GM21786 (cell line): ENCODE measurements around the gene DDX31.

Source experiments
- ATAC-seq: cut with Tn5 transposase; IDR thresholded peaks from one replicate; pipeline ENCODE4 v1.9.1; 2021; ENCODE audit not compliant: unreplicated experiment

Gene DDX31

DNA sequence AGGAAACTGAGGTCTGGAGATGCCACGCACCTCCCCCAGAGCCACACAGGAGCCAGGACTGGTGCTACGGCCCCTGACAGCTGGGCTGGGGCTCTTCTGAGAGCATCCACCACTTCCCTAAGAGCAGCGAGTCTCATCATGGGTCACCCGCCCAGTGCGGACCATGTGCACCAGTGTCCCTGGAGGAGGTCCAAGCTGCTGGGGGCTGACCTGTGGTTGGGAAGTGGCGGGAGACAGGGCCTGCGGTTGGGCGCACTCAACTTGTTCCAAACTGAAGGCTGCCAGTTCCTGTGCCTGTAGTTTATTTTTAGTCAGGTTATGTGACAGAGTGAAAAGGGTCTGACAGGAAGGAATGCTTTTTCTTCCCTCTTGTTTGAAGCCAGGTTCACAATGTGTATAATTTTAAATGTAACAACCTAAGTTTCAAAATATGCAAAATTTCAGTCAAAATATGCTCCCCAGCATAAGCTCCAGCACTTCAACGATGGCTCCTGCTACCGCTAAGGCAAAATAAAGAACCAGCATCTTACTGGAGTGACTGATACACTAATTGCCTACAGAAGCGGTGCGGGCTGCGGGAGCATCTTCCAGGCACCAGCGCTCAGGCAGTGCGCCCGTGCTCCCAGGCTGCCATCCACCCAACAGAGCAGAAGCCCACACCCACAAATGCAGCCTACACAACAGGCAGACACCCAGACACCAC lies 72.6 kb downstream of the DDX31 start:
- ATAC-seq, result no peak

DNA sequence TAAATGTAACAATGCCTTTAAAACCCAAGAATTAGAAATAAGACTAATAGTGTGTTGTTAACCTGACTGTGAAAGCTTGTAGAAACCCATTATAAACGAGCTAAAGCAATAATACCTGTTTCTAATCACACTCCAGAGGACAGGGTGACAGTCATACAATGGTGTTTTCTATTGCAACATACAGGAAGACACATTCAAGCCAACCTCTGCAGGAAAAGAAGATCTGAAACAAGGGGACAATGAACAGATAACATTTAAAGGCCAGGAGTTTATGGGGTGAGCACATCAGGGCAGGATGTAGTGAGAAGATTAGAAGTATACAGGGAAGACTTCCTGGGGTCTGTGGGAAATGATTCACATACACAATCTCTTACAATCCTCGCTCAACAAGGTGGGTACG lies 73.6 kb downstream of the DDX31 start:
- ATAC-seq, result no peak

DNA sequence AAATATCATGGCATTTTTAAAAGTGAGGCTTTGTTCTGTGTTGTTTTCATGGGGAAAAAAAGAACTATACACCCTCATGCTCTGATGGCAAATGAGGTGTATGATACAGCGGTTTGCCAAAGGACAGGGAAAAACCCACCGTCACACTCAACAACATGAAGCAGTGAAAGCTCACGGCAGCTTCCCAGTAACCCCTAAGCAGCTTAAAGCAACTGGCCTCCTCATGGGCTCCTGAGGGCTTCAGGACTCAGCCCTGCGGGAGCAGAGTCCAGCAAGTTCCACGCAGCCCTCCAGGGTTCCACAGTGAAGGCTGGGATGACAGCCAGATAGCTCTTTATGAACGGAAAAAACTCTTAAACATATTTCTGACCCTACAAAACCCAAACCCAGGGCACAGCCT lies 74.5 kb downstream of the DDX31 start:
- ATAC-seq, result no peak

DNA sequence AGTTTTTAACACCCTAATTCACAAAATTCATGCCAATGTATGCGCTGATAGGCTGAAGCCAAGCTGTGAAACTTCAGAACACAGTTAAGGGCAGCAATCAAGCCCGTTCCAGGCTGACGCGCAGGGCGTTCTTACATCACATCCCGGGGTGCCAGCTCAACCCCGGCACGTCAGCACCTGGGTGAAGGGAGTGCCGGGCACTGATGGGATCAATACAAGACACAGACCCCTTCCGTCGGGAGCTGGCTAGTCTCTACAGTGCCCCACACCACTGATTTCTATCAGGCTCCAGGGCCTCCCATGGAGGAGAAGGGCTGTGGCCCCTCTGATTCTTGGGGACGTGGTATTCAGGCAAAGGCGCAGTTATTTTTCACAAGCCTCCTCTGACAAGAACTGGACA lies 75.4 kb downstream of the DDX31 start:
- ATAC-seq, result no peak

DNA sequence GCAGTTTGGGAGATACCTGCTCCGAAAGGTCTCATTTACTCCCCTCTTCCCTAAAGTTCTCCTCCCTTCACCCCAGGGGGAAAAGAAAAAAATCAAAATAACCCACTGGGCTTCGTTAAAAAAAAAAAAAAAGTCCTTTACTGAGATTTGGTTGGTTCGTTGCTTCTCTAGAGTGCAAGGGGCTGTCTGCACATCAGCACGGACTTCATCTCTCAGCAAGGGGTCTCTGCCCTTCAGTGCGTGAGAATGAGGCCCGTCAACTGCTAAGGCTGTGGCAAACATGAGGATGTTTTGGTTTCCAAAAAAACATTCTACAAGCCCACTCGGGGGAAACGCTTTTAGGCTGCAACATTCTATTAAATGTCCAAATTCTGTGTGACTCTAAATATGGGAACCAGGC lies 77.3 kb downstream of the DDX31 start:
- no peak for ATAC-seq

DNA sequence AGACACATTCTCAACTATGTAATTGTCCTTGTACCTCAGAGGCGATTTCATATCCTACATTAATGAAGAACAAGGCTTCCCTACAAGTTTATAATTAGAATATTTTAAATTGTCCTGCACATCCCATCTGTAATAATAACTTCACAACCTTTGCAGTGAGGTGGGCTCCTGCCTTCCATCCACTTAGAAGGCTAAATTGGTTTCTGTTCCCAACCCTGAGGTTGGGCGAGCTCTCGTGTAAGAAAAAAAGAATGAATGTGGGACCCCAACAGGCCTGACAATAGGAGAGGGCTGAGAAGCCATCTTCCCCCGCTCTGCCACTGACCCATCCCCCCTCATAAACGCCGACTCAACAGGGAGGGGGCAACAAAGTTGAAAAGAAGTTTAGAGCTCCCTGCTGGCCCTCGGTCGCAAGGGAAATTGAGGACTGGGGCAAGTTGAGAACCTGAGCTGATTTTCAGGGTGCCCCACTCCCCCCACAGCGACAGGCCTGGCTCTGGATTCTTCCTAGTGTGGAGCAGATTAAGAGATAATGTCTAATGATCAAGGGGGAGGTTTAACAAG lies 78.0 kb downstream of the DDX31 start:
- no peak for ATAC-seq

DNA sequence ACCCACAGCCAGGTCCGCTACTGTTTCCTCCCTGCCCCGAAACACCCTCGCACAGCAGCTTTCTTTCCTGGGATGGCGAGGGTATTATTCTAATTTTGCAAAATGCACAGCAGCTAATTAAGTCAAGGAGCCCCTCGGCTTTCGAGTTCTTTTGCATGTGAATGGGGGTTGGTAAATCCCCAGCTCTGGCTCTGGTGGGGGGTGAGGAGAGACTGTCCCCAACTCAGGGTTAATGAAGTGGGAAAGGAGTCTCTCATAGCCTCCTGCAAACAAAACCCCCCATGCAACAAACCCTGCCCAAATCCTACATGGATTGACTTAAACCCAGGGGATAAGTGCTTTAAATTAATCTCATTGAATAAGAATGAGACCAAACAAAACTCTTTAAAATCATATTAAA lies 78.5 kb downstream of the DDX31 start:
- no peak for ATAC-seq

DNA sequence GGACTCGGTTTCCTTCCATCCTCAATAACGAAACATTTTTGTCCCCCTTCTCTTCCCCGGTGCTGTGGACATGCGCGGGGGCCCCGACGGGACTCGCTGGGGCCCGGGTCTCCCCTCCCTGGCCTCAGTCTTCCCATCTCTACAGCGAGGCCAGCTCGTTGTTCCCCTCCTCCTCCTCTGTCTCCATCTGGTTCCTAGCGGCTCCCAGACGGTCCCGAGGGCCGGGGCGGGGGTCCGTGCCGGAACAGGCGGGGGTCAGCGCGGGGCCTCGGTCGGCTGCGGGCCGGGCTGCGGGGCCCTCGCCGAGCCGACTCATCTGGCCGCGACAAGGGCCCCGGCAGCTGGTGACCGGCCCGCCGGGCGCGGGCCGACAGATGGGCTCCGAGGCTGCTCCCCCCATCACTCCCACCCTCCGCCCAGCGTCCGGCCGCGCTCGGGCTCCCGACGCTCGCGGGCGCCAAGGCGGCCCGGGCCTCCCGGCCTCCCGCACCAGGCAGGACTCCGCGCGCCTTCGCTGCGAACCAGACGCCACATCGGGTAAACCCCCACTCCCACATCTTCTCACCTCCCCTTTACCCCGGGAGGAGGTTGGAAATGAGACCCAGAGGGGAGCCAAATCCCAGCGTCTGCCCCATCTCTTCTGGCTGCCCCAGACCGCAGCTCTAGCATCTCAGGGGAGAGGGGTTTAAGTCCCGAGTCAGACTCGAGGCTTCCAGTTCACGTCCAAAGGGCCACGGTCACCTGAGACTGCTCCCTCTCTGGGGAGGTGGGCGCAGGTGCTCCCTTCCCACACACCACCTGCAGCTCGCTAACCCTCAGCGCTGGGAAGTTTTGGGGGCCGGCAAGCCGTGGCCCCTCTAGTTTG lies 79.2 kb downstream of the DDX31 start:
- ATAC-seq, result no peak

DNA sequence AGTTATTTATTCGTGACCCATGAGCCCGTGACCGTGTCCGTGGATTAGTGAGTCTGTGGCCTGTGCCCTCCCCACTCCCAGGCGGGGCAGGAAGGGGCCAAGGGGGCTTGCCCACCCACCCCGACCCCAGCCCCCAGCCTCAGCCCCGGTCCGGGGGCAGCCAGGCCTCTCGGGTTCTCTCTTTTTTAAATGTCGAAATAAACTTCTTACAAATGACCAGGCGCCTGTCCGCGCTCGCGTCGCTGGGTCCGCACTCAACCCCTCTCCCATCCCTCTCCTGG lies 79.8 kb downstream of the DDX31 start:
- ATAC-seq, result no peak

DNA sequence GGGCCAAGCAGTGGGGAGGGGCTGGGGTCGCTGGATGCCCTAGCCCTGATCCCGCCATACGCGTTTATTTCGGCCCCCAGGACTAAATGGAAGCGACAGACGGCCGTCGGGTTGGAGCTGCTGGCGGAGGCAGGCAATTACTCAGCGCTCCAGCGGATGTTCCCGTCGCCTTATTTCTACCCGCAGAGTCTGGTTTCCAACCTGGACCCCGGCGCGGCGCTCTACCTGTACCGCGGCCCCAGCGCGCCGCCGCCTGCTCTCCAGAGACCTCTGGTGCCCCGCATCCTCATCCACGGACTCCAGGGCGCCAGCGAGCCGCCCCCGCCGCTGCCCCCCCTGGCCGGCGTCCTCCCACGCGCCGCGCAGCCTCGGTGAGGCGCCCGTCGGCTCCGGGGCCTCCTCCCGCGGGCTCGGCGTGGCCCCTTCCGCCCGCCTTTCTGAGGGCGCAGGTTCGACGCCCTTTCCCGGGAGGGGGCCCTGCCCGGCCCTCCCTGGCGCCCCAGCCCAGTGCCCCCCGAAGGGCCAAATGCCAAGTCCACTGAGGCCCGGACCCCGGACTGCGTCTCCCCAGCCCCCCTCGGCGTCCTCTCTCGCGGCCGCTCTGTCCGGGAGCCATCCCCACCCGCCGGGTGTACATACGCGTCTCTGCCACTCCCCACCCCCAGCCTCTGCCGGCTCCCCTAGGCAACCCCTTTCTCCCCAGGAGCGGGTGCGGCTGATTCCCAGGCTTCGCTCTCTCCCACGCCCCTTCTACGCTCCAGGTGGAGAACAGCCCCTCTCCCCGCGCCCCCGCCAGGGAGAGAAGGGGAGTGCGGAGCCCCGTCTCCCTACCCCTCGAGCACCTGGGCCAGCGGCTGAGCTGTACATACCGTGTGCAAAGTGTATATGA lies 80.4 kb downstream of the DDX31 start:
- no peak for ATAC-seq

DNA sequence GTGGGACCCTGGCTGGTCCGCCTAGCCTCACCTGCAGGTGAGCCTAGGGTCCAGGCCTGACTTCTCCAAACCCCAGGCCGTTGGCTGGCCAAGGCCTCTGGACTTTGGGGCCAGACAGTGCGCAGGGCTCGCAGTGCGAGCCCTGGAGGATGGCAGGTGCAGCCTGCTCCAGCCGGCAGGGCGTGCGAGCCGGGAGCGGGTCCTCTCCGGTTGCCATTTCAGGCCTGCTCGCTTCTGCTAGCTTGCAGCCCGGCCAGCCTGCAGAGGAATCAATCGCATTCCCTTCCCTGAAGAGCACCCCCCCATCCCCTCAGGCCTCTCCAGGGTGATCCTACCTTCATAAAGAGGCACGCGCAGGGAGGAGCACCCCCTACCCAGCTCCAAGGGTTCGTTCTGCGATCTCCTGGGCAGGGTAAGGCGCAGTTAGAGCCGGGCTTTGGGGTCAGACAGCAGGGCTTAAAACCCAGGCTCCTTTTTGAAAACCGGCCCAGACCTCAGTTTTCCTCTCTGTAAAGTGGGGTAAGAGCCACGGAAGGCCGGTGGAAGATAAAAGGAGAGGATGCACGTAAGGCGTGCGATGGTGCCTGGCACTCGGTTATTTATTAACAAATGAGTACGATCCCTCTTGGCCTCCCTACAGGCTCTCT lies 81.2 kb downstream of the DDX31 start:
- ATAC-seq, result no peak

DNA sequence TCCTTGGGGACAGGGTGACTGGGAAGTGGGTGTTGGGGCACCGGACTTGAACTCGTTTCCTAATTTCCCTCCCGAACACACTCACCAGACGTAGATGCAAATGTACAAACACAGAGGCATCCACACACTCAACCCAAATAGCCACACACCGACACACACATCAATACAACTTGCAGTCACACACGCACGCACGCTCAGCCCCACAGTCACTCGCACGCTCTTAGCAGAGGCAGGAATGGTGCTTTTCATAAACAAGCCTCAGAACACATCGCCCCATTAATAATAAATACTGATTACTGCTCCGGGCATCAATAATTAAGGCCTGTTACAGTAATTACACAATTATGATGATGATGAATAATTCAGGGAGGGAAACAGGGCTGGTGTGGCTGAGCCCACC lies 81.7 kb downstream of the DDX31 start:
- ATAC-seq, result no peak

DNA sequence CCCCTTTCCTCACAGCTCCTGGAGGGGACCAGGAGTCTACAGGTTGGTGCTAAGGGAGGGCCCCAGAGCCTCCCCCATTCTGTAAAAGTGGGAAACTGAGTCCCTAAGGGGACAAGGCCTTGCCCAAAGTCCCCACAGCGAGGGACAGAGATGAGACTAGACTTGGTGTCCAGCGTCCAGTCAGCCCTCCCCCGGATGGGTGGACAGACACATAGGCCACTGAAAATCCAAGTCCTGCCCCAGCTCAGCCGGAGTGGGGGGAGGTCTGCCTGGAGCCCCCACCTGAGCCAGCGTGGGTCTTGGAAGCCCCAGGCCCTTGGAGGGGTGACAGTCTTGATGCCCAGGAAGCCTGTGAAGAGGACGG lies 82.2 kb downstream of the DDX31 start:
- no peak for ATAC-seq

DNA sequence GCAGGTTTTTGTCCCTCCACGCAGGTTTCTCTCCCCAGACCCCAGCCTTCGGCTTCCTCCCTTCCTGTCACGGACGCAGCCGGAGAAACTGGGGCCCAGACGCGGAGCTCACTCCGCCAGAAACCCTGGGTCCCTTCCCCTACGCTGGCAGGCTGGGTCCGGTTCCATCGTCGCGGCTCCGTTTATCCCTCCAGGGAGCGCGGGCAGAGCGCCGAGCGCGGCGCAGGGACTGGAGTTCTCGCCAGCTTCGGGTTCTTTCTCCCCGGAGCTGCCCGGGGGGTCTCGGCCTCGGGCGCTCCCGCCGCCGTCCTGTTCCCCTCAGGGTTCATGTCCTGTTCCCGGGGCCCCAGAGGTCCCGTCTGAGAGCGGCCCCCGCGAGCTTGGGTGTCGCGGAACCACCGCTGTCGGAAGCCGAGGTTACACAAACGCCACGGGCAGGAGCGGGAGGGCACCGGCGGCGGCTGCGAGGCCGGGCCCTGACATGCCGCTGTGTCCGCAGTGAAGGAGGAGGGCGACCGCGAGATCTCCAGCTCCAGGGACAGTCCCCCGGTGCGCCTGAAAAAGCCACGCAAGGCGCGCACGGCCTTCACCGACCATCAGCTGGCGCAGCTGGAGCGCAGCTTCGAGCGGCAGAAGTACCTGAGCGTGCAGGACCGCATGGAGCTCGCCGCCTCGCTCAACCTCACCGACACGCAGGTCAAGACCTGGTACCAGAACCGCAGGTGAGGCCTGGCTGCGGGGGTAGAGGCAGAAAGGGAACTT lies 82.8 kb downstream of the DDX31 start:
- ATAC-seq, result no peak

DNA sequence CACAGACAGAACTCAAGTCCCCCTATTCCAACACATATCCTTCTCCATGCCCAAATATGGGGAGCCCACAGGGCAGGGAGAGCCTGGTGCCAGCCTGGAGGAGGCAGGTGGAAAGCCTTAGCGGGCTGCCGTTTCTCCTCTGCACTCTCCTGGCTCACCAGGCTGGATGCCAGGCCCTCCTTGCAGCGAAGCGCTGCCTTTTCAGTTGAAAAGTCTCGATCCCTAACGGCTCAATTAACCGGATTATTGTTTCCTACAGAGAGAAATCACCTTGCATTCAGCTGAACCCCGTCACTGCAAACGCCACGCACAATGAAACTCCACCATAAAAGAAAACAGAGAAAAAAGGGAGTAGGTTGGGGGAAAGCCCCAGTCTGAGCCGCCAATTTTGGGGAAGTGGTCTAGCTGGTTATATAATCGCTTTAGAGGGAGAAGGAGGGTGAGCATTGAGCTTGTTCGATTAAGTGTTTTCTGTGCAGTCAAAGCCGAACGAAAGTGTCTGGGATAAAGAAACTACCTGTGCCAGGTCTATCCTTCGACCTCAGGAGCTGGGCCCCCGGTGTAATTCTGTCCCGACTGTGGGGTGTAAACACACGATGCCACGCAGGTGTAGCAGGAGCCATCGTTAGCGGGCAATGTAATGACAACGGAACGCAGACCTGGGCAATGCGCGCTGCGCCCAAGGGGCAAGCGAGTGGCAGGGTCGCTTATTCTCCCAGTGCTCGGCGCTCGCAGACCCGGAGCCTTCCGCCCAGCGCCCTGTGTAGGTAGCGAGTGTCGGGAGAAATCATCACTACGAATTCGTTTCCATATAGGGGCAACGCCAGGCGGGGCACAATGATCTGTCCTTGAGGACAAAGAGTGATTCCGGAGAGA lies 83.6 kb downstream of the DDX31 start:
- ATAC-seq, result no peak

DNA sequence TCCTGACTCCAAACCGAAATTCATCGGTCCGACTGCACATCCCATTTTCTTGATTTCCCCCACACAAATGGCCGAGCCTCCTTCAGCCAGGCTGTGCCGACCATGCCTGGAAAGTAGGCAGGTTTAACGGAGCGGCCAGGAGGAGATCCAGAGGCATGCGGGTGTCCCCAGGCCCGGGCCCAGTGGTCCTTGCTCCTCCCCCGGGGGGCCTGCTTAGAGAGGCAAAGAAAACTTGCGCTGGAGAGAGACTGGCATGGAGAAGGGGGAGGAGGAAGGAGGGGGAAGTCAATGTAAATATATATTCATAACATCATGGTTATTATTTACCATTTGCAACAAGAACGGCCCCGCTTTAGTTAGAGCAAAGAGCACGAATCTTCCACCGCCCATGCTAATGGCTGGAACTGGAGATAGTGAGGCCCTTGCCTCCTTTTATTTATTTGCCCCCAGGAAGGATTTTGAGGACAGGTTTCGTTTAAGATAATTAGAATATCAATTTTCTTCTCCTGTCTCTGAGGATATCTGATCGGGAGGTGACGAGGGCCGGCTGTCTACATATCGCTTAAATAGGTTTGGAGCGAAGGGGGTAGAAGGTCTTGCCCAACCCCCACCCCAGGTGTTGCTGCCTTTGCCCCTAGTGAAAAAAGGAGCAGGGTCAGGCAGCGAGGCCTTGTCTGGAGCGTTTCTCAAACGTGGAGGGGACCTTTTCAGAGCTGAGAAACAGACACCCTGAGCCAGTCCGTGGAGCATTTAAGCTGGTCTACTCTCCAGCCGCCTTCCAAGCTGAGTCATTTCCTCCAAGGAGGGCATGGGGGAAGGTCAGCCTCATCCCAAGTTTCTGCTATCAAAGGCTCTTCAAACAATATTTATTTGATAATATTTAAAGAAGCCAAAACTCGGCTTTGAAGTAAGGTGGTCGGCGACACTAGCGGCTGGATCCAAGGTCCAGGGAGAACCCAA lies 84.9 kb downstream of the DDX31 start:
- ATAC-seq, result no peak

DNA sequence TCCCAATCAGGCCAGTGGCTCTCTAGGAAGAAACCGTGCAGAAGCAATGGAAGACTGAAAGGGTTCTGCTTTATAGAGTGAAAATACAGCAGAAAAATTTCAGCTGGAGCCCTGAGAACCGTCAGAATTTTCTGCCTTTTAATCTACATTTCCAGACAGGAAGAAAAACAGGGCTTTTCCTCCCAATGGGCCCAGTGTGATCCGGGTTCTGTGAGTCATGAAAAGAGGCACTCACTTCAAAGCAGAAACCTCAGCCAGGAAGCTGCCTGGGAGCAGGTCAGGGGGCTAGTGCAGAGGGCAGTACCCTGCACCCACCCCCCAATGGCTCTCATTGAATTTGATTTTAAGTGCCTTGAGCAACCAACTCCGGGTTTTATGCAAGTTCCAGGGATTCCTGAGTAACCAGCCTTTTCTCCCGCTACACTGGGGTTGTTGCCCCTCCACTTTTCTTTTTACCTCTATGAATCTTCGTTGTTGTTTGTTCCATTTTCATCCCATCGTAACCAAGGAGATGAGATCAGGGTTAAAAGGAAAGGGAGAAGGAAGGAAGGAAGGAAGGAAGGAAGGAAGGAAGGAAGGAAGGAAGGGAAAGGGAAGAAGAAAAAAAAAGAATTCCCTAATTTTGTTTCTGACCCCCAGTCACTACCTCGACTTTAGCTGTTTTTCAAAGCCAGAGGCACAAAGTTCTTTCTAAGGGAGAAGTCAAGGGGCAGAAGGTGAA lies 86.0 kb downstream of the DDX31 start:
- no peak for ATAC-seq
